ENCODE results near the gene UQCRHL.

DNA sequence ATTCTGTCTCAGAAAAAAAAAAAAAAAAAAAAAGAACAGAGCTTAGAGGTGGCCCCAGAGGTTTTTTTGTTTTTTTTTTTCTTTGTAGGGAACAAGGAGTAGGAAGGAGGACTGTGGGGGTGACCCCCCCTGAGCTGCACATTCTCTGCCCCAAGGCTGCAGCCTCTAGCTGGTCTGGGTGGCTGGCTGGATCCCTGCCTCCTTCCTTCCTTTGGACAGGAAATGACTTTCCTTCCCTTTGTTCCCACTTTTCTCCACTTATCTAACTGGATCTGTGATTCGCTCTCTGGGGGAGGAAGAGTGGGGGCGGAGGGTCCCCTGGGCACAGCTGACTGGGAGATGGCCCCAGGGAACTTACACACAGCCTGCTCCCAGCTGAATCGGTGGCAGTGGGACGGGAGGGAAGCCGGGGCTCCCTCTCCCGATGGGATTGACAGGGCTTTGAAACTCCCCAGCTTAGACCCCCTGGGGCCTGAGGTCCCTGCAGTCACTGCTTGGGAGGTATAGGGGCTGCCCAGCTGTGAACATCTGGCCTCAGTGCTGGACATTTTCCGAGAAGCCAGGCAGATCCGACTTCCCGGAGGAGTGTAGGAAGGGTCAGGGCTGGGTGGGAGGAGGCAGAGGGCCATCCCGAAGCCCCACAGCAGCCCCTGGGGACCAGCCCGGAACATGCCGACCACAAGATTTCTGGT is 46.8 kb downstream of the UQCRHL start:
- TF ChIP-seq, protein P1, sequence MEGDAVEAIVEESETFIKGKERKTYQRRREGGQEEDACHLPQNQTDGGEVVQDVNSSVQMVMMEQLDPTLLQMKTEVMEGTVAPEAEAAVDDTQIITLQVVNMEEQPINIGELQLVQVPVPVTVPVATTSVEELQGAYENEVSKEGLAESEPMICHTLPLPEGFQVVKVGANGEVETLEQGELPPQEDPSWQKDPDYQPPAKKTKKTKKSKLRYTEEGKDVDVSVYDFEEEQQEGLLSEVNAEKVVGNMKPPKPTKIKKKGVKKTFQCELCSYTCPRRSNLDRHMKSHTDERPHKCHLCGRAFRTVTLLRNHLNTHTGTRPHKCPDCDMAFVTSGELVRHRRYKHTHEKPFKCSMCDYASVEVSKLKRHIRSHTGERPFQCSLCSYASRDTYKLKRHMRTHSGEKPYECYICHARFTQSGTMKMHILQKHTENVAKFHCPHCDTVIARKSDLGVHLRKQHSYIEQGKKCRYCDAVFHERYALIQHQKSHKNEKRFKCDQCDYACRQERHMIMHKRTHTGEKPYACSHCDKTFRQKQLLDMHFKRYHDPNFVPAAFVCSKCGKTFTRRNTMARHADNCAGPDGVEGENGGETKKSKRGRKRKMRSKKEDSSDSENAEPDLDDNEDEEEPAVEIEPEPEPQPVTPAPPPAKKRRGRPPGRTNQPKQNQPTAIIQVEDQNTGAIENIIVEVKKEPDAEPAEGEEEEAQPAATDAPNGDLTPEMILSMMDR (IDR thresholded peaks at IDR 0.05): no peak
- TF ChIP-seq POLR2A (IDR thresholded peaks at IDR 0.05): no peak
